ENCODE results near the gene TGFBR2.

The TGFBR2 gene

GRCh38 chr3:30733696-30734095, 127.3 kb downstream of the TGFBR2 start:
- intact Hi-C loops (cut with DNase I; ENCODE audit: low total_unique reads): no loop called here
- no peak for DNase-seq
- TF ChIP-seq, protein P1, sequence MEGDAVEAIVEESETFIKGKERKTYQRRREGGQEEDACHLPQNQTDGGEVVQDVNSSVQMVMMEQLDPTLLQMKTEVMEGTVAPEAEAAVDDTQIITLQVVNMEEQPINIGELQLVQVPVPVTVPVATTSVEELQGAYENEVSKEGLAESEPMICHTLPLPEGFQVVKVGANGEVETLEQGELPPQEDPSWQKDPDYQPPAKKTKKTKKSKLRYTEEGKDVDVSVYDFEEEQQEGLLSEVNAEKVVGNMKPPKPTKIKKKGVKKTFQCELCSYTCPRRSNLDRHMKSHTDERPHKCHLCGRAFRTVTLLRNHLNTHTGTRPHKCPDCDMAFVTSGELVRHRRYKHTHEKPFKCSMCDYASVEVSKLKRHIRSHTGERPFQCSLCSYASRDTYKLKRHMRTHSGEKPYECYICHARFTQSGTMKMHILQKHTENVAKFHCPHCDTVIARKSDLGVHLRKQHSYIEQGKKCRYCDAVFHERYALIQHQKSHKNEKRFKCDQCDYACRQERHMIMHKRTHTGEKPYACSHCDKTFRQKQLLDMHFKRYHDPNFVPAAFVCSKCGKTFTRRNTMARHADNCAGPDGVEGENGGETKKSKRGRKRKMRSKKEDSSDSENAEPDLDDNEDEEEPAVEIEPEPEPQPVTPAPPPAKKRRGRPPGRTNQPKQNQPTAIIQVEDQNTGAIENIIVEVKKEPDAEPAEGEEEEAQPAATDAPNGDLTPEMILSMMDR (IDR thresholded peaks at IDR 0.05): no peak
- Histone ChIP-seq H3K9me3 (peaks cover 0 to 4% (median 0%) of the 10 kb centered on the region in 3 donors), H3K27ac (no peak overlapping the region), H3K4me1 (peaks cover 0 to 10% (median 0%) of the 10 kb centered on the region in 4 donors), H3K4me3 (no peak overlapping the region), H3K36me3 (no peaks in the 10 kb centered on the region), H3K27me3 (no peaks in the 10 kb centered on the region)

DNA sequence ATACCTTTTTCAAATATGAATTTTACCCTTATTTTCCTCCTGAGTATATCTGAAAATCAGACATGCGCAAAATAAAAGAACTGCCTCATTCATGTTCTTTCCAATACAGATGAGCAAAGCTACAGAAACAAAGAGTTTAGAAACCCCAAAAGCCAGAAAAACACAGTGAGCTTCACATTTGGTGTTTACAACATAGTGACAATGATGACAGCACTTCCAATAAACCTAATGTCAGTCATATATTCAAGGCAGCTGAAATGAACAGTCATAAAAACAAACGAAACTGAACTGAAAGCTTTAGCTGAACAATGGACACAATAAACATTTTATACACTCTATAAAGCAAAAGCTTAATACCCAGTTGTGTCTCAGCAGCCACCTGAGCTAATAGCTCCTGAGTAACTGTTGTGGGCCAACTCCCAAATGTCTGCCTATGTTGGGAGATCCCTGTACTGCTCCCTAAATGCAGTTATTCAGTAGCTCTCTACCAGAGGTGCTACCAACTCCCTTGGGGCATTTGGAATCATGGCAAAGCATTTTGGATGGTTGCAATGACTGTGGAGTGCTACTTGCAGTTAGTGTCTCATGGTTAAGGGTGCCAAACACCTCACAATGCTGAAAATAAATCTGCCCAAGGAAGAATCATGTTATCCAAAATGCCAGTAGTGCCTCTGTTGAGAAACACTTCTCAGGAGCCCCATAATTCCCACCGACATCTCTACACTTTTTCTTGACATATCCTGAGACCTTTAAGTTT, 131.5 kb downstream of the TGFBR2 start:
- TF ChIP-seq, protein P1 (IDR thresholded peaks at IDR 0.05): no peak
- intact Hi-C loops (cut with DNase I; ENCODE audit: low total_unique reads): no loop called here
- Histone ChIP-seq H3K4me1 (no peaks in the 10 kb centered on the region), H3K4me3 (no peak overlapping the region), H3K9me3 (peaks cover 0 to 4% (median 0%) of the 10 kb centered on the region in 3 donors), H3K27me3 (no peaks in the 10 kb centered on the region), H3K27ac (no peak overlapping the region), H3K36me3 (no peaks in the 10 kb centered on the region)
- no peak for DNase-seq

DNA sequence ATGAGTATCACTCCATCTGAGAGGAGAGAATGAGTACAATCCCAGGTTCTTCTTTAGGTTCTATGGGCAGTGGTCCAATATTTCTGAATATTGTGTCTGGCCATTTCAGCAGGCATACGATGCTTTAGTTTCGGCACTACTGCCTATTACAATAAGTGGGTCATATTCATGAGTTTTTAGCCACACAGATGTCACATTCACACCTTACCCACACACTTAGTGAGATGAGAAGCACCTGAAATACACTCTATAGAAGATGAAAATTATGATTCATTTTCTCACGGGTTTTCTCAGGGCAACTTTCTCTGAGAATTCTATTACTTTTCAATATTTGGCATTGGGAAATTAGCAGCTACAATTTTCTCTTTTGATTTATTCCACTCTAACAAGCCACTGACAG, 132.2 kb downstream of the TGFBR2 start:
- intact Hi-C loops (cut with DNase I; ENCODE audit: low total_unique reads): no loop called here
- TF ChIP-seq, protein P1 (IDR thresholded peaks at IDR 0.05): no peak
- no peak for DNase-seq

DNA sequence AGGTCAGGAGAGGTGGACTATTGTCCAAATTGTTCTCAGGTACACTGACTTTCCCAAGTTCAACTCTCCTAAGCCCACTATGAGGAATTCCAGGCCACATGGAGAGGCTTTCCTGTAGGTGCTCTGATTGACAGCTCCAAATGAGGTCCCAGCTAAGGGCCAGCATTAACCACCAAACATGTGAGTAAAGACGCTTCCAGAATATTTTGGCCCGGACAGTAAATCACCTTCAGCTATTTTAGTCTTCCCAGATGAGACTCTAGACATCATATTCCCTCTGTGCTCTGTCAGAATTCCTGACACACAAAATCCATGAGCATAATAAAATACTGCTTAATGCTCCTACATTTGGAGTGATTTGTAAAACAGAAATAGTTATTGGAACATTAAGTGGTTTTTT, 135.5 kb downstream of the TGFBR2 start:
- intact Hi-C loops (cut with DNase I; ENCODE audit: low total_unique reads): no loop called here
- DNase-seq: no peak

More for the DNA sequence above, 132.2 kb downstream of the TGFBR2 start:
- Histone ChIP-seq H3K27me3 (no peaks in the 10 kb centered on the region), H3K4me1 (no peaks in the 10 kb centered on the region), H3K36me3 (no peaks in the 10 kb centered on the region), H3K4me3 (no peak overlapping the region), H3K9me3 (peaks cover 0 to 4% (median 0%) of the 10 kb centered on the region in 3 donors), H3K27ac (no peak overlapping the region)

GRCh38 chr3:30742796-30743619, 136.6 kb downstream of the TGFBR2 start:
- Histone ChIP-seq H3K4me1 (no peaks in the 10 kb centered on the region), H3K4me3 (no peak overlapping the region), H3K9me3 (no peaks in the 10 kb centered on the region), H3K27ac (no peak overlapping the region), H3K36me3 (no peaks in the 10 kb centered on the region), H3K27me3 (no peaks in the 10 kb centered on the region)
- no peak for DNase-seq
- intact Hi-C loops (cut with DNase I; ENCODE audit: low total_unique reads): no loop called here
- TF ChIP-seq, protein P1 (IDR thresholded peaks at IDR 0.05): no peak

More for the DNA sequence above, 135.5 kb downstream of the TGFBR2 start:
- Histone ChIP-seq H3K4me1 (no peaks in the 10 kb centered on the region), H3K27me3 (no peaks in the 10 kb centered on the region), H3K4me3 (no peak overlapping the region), H3K9me3 (no peaks in the 10 kb centered on the region), H3K36me3 (no peaks in the 10 kb centered on the region), H3K27ac (no peak overlapping the region)
- TF ChIP-seq, protein P1 (IDR thresholded peaks at IDR 0.05): no peak
